GM21717 (cell line): ENCODE measurements around the gene PREB.

Source experiments
- ATAC-seq: cut with Tn5 transposase; IDR thresholded peaks from one replicate; pipeline ENCODE4 v1.9.1; 2021; ENCODE audit warnings: mild to moderate bottlenecking, moderate library complexity; ENCODE audit not compliant: unreplicated experiment

Gene PREB

DNA sequence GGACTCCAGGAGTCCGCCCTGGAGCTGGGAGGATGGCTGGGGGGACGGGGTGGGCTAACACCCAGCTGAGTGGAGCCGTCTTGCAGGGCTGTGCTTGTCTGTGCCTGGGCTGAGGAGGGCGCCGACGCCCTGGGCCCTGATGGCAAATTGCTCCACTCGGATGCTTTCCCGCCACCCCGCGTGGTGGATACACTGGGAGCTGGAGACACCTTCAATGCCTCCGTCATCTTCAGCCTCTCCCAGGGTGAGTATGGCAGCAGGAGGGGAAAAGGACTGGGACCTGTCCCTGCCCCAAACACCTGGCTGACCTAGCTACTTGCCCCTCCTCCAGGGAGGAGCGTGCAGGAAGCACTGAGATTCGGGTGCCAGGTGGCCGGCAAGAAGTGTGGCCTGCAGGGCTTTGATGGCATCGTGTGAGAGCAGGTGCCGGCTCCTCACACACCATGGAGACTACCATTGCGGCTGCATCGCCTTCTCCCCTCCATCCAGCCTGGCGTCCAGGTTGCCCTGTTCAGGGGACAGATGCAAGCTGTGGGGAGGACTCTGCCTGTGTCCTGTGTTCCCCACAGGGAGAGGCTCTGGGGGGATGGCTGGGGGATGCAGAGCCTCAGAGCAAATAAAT lies 35.0 kb downstream of the PREB start:
- no peak for ATAC-seq

DNA sequence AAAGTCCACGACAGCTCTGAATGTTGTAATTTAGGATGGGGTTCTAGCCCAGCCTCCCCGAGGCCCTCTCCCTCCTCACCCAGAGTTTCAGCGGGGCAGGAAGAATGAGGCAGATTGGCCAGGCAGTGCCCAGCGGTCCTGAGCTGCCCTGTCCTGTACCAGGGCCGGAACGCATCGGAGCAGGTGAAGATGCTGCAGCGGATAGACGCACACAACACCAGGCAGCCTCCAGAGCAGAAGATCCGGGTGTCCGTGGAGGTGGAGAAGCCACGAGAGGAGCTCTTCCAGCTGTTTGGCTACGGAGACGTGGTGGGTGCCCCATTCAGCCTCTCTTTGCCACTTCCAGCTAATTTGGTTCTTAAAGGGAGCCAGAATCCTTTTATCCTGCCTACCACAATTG lies 37.1 kb downstream of the PREB start:
- no peak for ATAC-seq

DNA sequence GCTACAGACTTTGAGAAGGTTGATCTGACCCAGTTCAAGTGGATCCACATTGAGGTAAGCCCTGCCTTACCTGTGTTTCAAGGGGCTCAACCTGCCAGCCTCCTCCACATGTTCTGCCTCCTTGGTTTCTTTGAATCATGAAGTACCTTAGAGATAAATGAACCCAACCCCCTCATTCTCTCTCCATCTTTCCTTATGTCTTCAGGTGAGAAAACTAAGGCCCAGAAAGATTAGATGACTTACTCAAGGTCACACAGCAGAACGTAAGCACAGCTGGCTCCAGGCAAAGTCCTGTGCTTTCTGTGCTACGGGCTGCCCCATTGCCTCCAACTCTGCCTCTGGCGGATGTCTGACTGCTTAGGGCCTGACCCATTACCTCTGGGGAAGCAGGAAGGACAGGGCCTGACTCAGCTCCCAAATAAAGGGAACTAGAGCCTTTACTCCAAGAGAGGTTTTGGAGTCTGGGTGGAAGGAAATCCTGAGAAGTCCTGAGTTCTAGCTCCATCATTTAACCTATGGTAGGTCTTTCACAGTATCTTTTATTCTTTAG lies 37.6 kb downstream of the PREB start:
- ATAC-seq: no peak

DNA sequence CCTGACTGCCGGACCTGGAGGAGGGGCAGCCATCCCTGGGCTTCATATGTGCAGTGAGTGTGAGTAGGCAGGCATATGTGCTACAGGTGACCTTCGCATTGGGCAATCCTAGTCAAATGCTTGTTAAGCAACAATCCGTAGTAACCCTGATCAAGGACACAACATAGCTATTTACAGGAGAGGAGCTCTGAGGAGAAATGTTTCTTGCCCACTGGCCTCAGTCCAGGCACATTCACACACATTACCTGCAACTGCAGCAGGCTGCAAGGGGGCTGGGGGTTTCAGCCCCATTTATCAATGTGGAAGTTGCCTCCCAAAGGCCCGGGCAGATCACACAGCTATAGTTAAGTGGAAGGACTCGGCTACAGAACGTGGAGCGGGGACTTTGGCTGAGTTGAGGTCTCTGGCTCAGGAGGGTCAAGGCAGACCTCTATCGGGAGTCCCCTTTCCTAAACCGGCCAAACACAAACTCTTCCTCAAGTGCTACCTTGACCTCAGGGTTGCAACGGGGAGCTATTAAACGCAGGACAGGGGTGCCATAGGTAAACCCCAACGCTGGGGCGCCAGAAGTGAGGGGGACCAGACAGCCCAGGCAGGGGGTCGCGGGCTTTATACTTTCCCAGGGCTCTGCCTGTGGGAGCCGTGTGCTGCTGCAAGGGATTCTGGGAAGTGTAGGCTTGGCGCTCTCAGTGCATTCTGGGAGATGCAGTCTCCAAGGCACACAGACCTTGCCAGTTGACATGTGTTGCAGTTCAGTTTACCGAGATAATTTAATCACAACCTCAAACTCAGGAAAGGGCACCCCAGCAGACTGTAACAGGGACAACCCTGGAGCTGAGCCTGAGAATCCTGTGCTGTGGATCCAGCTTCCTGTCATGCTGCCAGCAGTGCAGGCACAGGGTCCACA lies 38.4 kb downstream of the PREB start:
- no peak for ATAC-seq

DNA sequence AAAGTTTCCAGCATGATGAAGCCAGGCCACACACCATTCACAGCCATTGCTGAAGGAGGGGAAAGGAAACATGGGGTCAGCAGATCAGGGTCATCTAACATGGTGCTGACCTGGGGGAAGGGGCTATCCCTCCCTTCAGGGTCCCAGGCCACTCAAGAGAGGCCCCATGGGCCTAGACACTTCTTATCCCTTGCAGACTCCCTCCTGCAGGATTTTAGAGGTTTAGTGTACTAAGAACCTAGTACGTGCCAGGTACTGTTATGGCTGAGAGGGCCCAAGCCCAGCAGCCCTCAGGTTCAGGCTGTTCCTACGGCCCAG lies 39.0 kb downstream of the PREB start:
- no peak for ATAC-seq

DNA sequence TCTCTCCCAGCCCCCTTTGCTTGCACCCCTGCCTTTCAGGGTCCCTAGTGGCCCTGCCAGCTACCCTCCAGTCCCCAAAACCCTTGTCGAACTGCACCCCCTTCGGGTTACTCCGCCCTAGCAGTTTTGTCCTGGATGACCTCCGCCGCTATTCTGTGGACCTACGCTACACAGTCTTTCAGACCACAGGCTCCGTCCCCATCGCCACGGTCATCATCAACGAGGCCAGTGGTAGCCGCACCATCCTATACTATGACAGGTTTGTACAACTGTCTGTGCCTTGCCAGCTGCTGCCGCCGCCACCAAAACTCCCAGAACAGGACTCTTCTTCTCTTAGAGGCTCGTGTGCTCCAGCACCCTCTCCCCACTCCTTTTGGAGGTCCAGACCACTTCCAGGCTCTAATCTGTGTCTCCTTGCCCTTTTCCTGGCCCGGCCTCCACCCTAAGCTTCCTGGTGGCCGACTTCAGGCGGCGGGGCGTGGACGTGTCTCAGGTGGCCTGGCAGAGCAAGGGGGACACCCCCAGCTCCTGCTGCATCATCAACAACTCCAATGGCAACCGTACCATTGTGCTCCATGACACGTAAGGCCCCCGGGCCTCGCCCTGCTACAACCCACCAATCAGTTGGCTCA lies 40.0 kb downstream of the PREB start:
- no peak for ATAC-seq

DNA sequence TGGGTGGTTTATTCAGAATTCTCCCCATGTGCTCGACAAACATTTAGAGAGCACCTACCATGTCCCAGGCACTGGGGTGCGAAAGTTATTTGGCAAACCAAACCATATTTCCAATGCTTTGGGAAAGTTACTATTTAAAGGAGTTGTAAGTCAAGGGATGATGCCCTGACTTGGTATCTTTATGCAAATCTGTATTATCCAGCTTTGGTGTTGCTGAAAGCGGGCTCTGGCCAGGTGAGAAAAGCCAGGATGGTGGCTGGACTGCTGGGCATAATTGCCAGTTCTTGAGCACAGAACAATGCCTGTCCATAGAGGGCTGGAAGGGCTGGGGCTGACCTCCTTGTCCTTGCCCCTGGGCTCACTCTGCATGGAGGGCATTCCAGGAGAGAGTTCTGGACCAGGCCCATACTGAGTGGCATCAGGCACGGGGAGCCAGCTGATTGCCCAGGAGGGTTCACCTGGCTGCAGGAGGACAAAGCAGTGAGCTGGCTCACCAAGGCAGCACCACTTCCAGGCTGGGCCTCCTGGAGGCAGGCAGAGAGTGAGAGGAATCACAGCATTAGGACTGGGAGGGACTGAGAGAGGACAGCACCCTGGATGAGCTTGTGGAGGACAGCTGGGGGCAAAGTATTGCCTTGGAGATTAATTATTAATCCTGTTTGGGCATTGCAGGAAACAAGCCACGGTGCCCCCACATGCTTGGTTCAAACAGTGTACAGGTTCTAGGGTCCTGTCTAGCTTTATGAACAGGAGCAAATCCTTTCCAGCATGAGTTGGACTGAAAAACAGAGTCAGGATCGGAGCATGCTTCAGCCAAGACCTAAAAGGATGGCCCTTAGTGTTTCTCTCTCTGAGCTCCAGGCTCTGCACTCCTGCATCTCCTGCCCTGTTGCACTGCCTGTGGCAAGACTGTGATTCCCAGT lies 40.7 kb downstream of the PREB start:
- no peak for ATAC-seq

DNA sequence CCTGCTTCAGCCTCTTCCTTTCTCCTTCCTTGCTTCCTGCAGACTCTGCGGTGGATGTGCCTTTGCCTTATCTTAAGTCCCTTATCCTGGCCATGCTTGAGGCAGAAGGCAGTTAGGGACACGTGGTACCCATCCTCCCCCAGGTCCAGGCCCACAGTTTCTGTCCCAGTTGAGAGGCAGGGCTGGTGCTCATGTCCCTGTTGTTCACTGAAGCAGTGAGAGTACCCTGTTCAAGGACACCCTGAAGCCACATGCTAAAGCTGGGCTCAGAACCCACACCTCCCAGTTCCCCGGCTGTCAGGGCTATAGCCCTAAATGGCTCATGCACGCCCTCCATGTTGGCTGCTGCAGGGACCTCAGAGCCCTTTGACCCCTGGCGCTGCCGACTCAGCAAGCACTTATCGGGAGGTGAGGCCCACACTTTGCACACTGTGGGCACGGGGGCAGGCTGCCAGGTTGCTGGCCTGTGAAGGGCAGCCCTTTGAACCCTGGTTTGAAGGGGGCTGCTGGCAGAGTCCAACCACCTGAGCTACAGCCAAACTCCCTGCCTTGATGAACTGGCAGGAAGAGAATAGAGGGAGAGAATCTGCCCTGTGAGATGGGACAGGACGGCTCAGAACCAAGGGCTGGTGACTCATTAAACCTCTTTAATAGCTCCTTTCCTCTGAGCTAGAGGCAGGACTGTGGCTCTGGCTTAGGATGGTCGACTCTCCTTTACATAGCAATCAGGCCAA lies 41.6 kb downstream of the PREB start:
- ATAC-seq: no peak

DNA sequence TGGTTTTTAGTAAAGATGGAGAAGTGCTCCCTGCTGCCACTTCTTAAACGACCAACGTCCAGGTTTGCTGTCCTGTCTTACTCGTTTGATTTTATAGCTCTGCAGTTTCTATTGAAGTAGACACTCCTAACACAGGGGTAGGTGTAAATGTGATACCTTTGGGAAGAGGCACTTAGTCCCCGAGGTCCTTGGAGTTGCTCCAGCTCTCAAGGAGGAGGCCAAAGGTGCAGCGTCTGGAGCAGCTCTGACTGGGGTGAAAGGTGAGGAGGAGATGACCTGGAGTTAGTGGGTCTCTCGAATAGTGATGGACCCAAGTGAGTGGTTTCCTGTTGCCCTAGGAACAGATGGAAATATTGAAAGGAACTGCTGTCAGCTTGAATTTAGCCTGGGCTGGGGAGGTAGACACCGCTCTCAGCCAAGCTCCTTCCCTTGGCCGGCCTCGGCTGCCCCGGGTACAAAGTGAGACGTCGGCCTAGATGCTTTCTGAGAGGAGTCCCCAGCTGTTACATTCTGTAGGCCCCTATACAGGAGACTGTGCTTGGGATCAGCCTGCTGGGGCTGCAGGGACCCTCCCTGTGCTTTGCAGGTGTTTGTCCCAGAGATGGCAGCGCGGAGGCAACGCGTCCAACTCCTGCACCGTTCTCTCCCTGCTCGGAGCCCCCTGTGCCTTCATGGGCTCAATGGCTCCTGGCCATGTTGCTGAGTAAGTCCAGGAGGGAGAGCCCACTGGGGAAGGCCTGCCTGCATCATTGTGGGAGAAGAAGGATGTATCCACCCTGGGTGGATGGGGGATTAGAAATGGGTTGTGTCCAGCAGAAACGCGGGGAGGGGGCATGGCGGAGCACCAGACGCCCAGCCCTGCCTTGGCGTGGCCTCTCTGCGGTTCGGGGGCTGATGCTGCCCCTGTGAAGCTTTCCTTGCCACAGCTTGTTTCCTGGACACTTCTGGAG lies 42.4 kb downstream of the PREB start:
- no peak for ATAC-seq

DNA sequence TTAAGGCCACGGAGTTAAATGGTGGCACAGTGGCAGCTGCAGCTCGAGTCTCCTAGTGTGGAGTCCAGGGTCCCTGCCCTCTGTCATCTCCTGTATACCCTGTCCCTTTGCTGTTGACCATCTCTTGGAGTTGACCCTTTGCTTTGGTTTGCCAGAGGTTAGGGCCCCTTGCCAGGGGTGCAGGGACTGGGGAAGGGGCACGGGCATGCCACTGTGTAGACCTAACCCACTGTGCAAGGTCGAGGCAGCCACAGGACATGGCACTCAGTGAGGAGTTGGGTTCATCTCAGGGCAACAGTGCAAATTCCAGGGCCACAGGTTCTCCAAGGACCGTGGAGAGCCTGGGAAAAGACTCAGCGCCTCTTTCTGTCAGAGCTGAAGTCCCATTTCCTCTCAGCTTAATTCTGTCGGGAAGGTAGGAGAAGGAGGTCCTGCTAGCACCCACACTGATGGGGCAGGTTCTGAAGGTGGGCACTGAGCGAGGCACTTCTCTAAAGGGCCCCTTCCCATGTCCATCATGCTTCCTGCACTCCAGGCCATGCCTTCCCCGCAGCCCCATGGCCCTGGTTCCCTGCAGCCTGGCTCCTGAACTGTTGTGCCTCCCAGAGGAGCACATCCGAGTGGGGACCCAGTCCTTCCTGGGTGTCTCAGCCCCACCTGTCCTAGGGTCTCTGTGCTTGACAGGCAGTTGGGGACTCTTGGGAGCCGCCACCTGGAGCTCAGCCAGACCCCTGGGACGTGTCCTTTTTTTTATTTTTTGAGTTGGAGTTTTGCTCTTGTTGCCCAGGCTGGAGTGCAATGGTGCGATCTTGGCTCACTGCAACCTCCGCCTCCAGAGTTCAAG lies 45.1 kb downstream of the PREB start:
- no peak for ATAC-seq

DNA sequence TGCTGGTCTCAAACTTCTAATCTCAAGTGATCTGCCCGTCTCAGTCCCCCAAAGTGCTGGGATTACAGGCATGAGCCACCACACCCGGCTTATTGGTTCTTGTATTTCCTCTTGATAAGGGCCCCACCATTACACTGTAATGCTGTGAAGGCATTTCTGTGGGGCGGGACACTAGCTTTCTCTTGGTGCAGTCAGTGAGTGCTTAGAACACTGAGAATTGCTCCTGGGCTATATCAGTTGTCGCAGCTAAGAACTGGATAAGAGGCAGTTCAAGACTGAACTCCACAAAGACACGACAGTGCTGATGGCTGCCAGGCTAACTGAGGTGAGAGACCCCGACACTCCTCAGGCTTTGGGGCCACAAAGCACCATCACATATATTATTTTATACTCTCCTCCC lies 45.8 kb downstream of the PREB start:
- no peak for ATAC-seq

DNA sequence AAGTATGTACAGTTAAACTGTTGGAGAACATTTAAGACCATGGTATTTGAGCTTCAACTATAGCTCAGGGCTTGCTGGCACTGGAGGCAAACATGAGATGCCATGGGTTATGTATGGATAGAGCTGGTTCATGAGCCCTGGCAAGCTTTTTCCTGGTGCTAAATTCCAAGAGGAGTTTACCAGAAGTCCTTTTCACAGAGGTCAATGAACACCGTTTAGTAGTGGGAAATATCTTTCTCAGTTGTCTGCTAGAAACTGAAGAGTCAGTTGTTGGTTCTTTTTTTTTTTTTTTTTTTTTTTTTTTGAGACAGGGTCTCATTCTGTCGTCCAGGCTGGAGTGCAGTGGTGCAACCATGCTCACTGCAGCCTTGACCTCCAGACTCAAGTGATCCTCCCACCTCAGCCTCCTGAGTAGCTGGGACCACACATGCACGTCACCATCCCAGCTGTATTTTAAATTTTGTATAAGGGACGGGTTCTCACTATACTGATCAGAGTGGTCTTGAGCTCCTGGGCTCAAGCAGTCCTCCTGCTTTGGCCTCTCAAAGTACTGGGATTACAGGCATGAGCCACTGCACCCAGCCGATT lies 46.5 kb downstream of the PREB start:
- ATAC-seq: no peak

DNA sequence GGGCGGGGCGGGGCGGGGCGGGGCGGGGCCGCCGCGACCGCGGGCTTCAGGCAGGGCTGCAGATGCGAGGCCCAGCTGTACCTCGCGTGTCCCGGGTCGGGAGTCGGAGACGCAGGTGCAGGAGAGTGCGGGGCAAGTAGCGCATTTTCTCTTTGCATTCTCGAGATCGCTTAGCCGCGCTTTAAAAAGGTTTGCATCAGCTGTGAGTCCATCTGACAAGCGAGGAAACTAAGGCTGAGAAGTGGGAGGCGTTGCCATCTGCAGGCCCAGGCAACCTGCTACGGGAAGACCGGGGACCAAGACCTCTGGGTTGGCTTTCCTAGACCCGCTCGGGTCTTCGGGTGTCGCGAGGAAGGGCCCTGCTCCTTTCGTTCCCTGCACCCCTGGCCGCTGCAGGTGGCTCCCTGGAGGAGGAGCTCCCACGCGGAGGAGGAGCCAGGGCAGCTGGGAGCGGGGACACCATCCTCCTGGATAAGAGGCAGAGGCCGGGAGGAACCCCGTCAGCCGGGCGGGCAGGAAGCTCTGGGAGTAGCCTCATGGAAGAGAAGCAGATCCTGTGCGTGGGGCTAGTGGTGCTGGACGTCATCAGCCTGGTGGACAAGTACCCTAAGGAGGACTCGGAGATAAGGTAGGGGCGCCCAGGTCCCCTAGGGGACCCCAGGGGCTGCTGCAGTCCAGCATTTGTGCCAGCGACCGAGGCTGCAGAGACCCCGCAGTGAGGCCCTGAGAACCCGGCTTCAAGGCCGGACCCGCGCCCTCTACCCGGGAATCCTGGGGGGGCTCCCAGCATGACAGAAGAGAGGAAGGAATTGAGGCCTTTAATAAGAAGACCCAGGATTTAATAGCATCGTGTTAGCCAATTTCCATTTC lies 47.5 kb downstream of the PREB start, which contains the start of gene KHK:
Gene KHK, plus strand, starts transcription at position 49 of the 870 bp plus-strand sequence. Its CDS starts 488 bp downstream, at position 537.
- ATAC-seq: peak; percentile 28

DNA sequence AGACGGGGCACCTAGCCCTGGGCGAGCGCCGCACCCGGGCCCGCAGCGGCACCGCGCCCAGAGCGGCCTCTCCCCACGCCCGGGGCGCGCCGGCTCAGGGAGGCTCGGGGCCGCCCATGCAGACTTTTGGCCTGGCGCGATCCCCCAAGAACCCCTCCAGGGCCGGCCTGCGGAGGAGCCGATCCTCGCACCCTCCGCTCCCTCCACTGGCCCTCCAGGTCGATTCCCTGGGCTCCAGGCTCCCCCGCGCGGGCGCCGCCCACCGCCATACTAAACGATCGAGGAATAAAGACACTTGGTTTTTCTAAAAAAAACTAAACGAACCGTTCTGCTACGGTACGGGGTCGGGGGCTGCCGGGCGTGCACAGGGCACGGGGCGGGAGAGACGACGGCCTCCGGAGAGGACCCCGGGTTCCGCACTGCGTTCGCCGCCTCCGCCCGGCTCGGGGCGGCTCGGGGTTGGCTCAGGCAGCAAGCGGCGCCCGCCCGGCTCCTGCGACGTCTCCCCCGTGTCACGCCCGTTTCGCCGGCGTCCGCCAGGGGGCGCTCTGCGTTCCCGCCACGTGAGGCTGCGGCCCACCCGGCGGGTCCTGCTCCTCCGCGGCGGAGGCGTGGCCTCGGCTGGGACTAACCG lies 48.2 kb downstream of the PREB start:
- ATAC-seq: peak; percentile 75

DNA sequence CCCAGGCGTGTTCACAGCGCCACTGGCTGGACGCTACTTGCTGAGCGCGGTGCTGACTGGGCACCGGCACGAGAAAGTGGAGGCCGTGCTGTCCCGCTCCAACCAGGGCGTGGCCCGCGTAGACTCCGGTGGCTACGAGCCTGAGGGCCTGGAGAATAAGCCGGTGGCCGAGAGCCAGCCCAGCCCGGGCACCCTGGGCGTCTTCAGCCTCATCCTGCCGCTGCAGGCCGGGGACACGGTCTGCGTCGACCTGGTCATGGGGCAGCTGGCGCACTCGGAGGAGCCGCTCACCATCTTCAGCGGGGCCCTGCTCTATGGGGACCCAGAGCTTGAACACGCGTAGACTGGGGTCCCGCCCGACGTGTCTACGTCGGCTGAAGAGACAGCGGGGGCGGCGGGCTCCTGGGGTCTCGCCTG lies 48.8 kb downstream of the PREB start:
- no peak for ATAC-seq

DNA sequence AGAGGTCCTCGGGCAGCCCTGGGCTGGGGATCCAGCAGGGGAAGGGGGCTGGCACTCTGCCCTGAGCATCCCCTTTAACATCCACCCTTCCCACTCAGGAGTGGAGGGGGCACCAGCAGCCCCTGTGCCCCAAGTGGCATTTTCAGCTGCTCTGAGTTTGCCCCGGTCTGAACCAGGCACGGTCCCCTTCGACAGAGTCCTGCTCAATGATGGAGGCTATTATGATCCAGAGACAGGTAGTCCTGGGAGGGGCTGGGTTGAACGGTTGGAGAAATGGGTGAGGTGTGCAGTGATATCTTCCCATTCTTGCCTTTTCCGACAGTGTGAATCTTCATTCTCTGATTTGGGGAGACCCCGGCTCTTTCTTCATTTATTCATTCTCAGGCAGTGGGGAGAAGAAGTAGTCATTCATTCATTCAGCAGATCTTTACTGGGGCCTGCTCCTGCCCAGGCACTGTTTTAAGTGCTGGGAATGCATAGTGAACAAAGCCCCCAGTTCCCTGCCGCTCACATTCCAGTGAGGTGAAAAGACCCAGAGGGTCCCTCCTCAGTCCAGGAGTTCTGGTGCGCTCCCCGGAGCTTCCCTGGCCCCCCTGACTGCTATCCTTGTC lies 49.3 kb downstream of the PREB start:
- ATAC-seq: no peak
